PFSK-1 (cell line): ENCODE data around the gene SETD6.

Experiments
- FOXP2 ChIP-seq: optimal IDR thresholded peaks from 2 replicates; pipeline ENCODE3; 2011; ENCODE audit warnings: borderline replicate concordance, control low read depth, inconsistent platforms; ENCODE audit not compliant: insufficient read depth; ENCODE audit errors: extremely low read length, extremely low read depth
- POLR2AphosphoS5 ChIP-seq: IDR thresholded peaks from 2 replicates; pipeline ENCODE4 v1.6.1; 2012; ENCODE audit warnings: low read depth, mild to moderate bottlenecking, control low read depth, low read length, moderate library complexity
- REST ChIP-seq, 2 experiments: IDR thresholded peaks; 2 replicates each; pipeline versions ENCODE4 v1.6.1 to v1.8.0; 2011 to 2012; ENCODE audit warnings: low read depth in 2 of 2, low read length in 2 of 2, control low read depth in 1 of 2, inconsistent platforms in 1 of 2, mild to moderate bottlenecking in 1 of 2, moderate library complexity in 1 of 2; ENCODE audit not compliant: insufficient read depth in 1 of 2
- SIN3A ChIP-seq: IDR thresholded peaks from 2 replicates; pipeline ENCODE4 v1.6.1; 2012; ENCODE audit warnings: mild to moderate bottlenecking, low read length, moderate library complexity, borderline replicate concordance; ENCODE audit not compliant: insufficient read depth
- TAF1 ChIP-seq: IDR thresholded peaks from 2 replicates; pipeline ENCODE4 v1.6.1; 2012; ENCODE audit warnings: low read length, control low read depth, borderline replicate concordance; ENCODE audit not compliant: insufficient read depth

DNA sequence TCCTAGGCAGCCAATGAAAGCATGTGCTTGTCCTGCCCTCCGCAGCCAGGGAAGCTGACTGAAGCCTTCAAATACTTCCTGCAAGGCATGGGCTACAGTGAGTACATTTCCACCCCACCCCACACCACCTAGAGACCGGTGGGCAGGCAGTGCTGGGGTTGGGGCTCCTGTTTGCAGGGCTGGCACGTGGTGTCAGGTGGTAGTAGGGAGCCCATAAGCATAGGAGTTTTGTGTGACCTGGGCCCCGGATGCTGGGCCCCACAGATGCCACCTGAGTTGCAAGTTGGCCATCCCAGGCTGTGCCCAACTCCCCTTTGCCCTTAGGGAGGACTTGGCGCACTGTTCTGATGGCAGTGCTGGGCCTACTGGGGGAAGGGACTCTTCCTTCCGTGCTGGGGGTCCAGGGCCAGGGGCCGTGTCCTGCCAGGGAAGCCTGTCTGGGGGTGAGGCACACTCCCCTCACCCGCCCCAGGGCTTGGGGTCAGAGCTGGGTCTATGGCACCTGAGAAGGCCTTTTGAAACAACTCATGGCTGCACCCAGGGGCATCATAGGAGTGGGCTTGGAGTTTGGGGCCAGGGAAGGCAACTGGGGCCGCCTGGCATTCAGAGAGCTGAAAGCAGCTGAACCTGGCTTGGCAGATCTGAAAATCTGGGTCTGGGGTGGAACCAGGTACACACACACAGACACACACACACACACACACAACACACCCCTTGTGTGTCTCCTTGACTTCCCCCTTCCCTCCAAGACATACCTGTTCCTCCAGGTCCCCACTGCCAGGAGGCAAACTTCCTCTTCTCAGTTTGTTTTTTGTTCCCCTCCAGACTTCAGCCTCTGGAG is 5.8 kb upstream of the SETD6 start:
- no peak for TF ChIP-seq POLR2AphosphoS5
- TF ChIP-seq SIN3A = no peak
- TF ChIP-seq TAF1 = no peak
- no peak for TF ChIP-seq REST (IDR thresholded peaks at IDR 0.05; ENCODE audit: insufficient read depth in 1 of 2, low read depth in 2 of 2, low read length in 2 of 2)
- TF ChIP-seq FOXP2 = no peak
